Measurements from ENCODE around the gene CCDC137. TPM values are rescaled to one million over a fixed set of nuclear protein-coding genes. Genes with fewer than 3 reads are reported as not detected.

CCDC137 gene
- total RNA-seq, 2 donors from 2014 or later: 3.8 to 5.1 TPM

- no peak for DNase-seq (ENCODE audit: low spot score)
- peaks cover 0 to 24% of the 10 kb centered on the region in 2 donors for H3K4me1 ChIP-seq
- TF ChIP-seq CTCF (IDR thresholded peaks at IDR 0.05): no peak
These were observed 49.5 kb downstream of the CCDC137 start for GRCh38 chr17:81715872-81716673.

GRCh38 chr17:81716674-81716996 is 50.1 kb downstream of the CCDC137 start:
- Histone ChIP-seq H3K9me3 (no peaks in the 10 kb centered on the region), H3K4me1 (peaks cover 0 to 18% of the 10 kb centered on the region in 2 donors), H3K4me3 (no peak overlapping the region), H3K27me3 (no peaks in the 10 kb centered on the region), H3K27ac (no peak overlapping the region), H3K36me3 (no peaks in the 10 kb centered on the region)
- no peak for TF ChIP-seq CTCF (IDR thresholded peaks at IDR 0.05)
- DNase-seq (ENCODE audit: low spot score): no peak

More at GRCh38 chr17:81715872-81716673, 49.5 kb downstream of the CCDC137 start:
- Histone ChIP-seq H3K27me3 (no peaks in the 10 kb centered on the region), H3K4me3 (no peak overlapping the region), H3K9me3 (no peaks in the 10 kb centered on the region), H3K36me3 (no peaks in the 10 kb centered on the region), H3K27ac (no peak overlapping the region)

GRCh38 chr17:81717049-81717765 is 50.7 kb downstream of the CCDC137 start:
- no peaks in the 10 kb centered on the region for H3K27me3 ChIP-seq
- H3K27ac ChIP-seq: no peak overlapping the region
- TF ChIP-seq CTCF (IDR thresholded peaks at IDR 0.05): no peak
- H3K9me3 ChIP-seq: no peaks in the 10 kb centered on the region
- DNase-seq (ENCODE audit: low spot score): no peak
- no peaks in the 10 kb centered on the region for H3K36me3 ChIP-seq
- H3K4me1 ChIP-seq: peaks cover 0 to 19% of the 10 kb centered on the region in 2 donors
- no peak overlapping the region for H3K4me3 ChIP-seq

GRCh38 chr17:81717766-81718089 is 51.2 kb downstream of the CCDC137 start:
- no peaks in the 10 kb centered on the region for H3K27me3 ChIP-seq
- no peak for TF ChIP-seq CTCF (IDR thresholded peaks at IDR 0.05)
- no peak for DNase-seq (ENCODE audit: low spot score)
- H3K4me1 ChIP-seq: peaks cover 0 to 18% of the 10 kb centered on the region in 2 donors
- H3K9me3 ChIP-seq: no peaks in the 10 kb centered on the region
- no peak overlapping the region for H3K27ac ChIP-seq
- H3K4me3 ChIP-seq: no peak overlapping the region
- H3K36me3 ChIP-seq: no peaks in the 10 kb centered on the region

GRCh38 chr17:81719410-81720266 is 53.1 kb downstream of the CCDC137 start:
- no peak overlapping the region for H3K27ac ChIP-seq
- no peak for DNase-seq (ENCODE audit: low spot score)
- no peaks in the 10 kb centered on the region for H3K36me3 ChIP-seq
- H3K27me3 ChIP-seq: no peaks in the 10 kb centered on the region
- H3K4me3 ChIP-seq: no peak overlapping the region
- peaks cover 0 to 4% of the 10 kb centered on the region in 2 donors for H3K4me1 ChIP-seq
- TF ChIP-seq CTCF (IDR thresholded peaks at IDR 0.05): no peak
- H3K9me3 ChIP-seq: no peaks in the 10 kb centered on the region

Measured in right atrium auricular region (tissue), 2 donors.